ENCODE measurements around the gene NCBP2L. TPM values are rescaled to one million over a fixed set of nuclear protein-coding genes. Genes with fewer than 3 reads are reported as not detected.

NCBP2L gene
- total RNA-seq, 1 donor from 2014 or later, result not detected

DNA sequence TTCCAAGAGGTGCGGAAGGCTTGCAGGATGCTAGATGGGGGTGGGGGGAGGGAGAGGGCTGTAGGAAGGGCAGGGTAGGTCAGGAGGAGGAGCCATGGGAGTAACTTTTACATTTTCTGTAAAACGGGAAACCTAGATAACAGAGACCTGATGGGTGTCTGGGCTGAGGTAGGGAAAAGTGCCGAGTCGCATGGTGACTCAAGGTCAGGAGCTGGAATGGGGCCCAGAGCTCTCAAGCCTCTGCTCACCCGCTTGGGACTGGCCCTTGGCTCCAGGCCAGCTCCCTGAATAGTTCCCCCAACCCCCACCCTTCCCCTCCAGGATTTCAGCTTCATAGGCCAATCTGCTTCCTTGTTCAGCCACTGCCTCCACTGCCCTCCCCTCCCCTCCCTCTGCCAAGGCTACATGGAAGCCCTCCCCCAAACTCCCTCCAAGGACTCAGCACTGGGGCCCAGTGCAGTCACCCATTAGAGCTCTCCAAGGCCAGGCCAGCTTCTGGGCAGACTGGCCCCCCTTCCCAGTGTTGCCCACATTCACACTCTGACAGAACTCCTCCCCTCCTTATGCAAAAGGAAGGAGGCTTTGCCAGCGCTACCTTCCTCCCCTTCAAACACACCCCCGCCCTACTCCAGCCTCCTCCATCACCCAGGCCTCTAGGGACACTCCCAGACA lies 45.6 kb upstream of the NCBP2L start:
- no peaks in the 10 kb centered on the region for H3K27me3 ChIP-seq
- no peaks in the 10 kb centered on the region for H3K36me3 ChIP-seq
- H3K4me1 ChIP-seq, result peaks cover 31% of the 10 kb centered on the region
- no peaks in the 10 kb centered on the region for H3K9me3 ChIP-seq
- peak overlapping the region; percentile 17 for H3K27ac ChIP-seq
- intact Hi-C loops (cut with DNase I), result no loop called here
- no peak overlapping the region for H3K4me3 ChIP-seq
- DNase-seq, result peak; percentile 90
- TF ChIP-seq, protein P1, sequence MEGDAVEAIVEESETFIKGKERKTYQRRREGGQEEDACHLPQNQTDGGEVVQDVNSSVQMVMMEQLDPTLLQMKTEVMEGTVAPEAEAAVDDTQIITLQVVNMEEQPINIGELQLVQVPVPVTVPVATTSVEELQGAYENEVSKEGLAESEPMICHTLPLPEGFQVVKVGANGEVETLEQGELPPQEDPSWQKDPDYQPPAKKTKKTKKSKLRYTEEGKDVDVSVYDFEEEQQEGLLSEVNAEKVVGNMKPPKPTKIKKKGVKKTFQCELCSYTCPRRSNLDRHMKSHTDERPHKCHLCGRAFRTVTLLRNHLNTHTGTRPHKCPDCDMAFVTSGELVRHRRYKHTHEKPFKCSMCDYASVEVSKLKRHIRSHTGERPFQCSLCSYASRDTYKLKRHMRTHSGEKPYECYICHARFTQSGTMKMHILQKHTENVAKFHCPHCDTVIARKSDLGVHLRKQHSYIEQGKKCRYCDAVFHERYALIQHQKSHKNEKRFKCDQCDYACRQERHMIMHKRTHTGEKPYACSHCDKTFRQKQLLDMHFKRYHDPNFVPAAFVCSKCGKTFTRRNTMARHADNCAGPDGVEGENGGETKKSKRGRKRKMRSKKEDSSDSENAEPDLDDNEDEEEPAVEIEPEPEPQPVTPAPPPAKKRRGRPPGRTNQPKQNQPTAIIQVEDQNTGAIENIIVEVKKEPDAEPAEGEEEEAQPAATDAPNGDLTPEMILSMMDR (IDR thresholded peaks at IDR 0.05), result no peak
- peak; percentile 97 for ATAC-seq

DNA sequence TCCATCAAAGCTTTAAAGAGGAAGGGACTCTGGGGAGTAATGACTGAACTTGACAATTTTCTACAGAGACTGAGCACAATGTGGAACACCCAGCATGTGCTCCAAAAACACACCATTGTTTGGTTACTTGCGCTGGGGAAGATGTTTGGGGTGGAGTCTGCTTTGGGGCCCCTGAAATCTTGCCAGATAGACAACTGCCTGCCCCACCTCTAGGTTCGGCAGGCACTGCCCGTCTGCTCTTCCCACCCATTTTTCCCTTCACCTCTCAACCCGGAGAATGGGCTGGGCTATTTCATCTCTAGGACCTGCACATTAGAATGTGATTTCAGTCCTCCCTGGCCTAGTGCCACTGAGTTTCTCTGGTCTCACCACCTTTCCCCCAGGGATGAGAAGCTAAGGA lies 43.8 kb upstream of the NCBP2L start:
- H3K9me3 ChIP-seq, result no peaks in the 10 kb centered on the region
- no peaks in the 10 kb centered on the region for H3K27me3 ChIP-seq
- TF ChIP-seq, protein P1 (IDR thresholded peaks at IDR 0.05), result no peak
- intact Hi-C loops (cut with DNase I), result no loop called here
- no peak for DNase-seq
- no peaks in the 10 kb centered on the region for H3K36me3 ChIP-seq
- peaks cover 37% of the 10 kb centered on the region for H3K4me1 ChIP-seq
- no peak overlapping the region for H3K27ac ChIP-seq
- H3K4me3 ChIP-seq, result no peak overlapping the region
- ATAC-seq, result no peak

DNA sequence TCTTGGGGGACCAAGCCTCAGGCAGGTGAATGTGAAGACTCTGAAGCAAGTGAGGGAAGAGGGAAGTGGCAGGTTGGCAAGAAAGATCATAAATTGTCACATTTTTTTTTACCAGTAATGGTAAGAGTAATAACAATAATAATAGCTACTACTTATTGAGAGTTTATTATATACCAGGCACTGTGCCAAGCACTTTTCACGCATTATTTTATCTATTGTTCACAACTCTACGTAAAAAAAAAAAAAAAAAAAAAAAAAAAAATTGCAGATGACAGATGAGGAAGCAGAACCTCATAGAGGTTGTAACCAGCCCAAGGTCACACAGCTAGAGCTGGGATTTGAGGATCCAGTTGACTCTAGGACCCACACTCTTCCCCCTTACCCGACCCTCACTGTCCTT lies 42.9 kb upstream of the NCBP2L start:
- Histone ChIP-seq H3K36me3 (no peaks in the 10 kb centered on the region), H3K4me3 (no peak overlapping the region), H3K27me3 (no peaks in the 10 kb centered on the region), H3K27ac (no peak overlapping the region), H3K4me1 (peaks cover 34% of the 10 kb centered on the region), H3K9me3 (no peaks in the 10 kb centered on the region)
- DNase-seq, result no peak
- ATAC-seq, result no peak
- TF ChIP-seq, protein P1 (IDR thresholded peaks at IDR 0.05), result no peak
- intact Hi-C loops (cut with DNase I), result no loop called here

DNA sequence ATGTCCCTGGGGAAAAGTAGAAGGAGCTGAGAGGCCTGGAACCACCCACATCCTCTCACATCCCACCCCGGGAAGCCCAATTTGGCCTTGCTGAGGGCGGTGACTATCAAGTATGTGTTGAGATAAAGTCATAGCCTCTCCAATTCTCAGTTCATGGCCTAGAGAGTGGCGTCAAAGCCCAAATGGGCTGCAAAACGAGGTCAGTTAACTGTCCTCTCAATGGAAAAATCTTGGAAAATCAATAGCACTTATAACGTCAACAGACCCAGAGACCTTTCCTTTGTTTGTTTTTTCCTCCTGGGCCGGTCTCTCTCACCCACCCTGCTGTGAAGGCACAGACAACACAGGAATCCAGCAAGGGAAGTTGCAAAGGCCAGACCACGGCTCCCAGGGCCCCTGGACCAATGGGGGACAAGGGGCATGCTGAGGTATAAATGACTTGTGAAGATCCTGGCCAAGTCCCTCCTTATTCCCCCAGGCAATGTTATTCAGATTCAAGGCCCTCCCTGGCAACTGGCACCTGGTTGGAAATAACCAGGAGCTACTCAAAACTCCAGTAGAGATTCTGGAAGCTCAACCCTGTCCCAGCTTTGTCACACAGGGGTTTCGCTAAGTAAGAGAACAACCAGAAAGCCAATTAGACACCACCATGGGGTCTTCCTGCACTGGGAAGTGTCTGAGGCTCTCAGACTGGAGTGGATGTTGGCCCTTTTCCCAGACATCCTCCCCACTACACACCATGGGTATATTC lies 40.6 kb upstream of the NCBP2L start:
- Histone ChIP-seq H3K27ac (no peak overlapping the region), H3K27me3 (no peaks in the 10 kb centered on the region)
- intact Hi-C loops (cut with DNase I), result no loop called here

DNA sequence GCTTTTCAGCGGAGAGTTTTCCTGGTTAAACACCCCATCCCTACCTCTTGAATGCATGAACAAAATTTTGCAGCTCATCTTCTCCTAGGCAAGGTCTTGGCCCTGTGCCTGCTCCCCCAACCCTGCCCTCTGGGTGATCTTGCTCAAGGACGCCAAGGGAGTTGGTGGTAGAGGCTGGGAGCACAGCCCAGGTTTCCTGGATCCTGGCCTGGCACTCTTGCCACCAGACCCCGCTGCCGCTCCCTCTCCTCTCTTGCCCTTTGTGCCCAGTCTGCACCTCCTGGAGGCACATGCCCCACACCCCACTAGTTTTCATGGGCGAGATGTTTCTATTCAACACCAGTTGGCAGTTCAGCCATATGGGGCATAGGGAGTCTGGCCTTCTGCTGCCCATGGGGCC lies 39.3 kb upstream of the NCBP2L start:
- intact Hi-C loops (cut with DNase I), result no loop called here
- ATAC-seq (no peak), DNase-seq (no peak)
- peak overlapping the region; percentile 30 for H3K27ac ChIP-seq
- H3K36me3 ChIP-seq, result no peaks in the 10 kb centered on the region
- H3K27me3 ChIP-seq, result no peaks in the 10 kb centered on the region
- TF ChIP-seq, protein P1 (IDR thresholded peaks at IDR 0.05), result no peak
- peaks cover 29% of the 10 kb centered on the region for H3K4me1 ChIP-seq
- H3K9me3 ChIP-seq, result no peaks in the 10 kb centered on the region
- H3K4me3 ChIP-seq, result no peak overlapping the region

More for the DNA sequence above, 40.6 kb upstream of the NCBP2L start:
- H3K4me1 ChIP-seq, result peaks cover 25% of the 10 kb centered on the region
- ATAC-seq (no peak), DNase-seq (no peak)
- no peaks in the 10 kb centered on the region for H3K36me3 ChIP-seq
- no peak overlapping the region for H3K4me3 ChIP-seq
- no peaks in the 10 kb centered on the region for H3K9me3 ChIP-seq
- TF ChIP-seq, protein P1 (IDR thresholded peaks at IDR 0.05), result no peak
